ENCODE measurements around the gene WNT8B. TPM values are rescaled to one million over a fixed set of nuclear protein-coding genes. Genes with fewer than 3 reads are reported as not detected.

WNT8B gene
- total and polyA plus RNA-seq, 10 of the 15 experiments (the other 5 are each of a cell fraction or from before 2014, with no cell fraction given) = not detected

- TF ChIP-seq ZBTB4 (CRISPR knock-in tag; IDR thresholded peaks at IDR 0.05) (no peak), BACH1 (IDR thresholded peaks at IDR 0.05; ENCODE audit: borderline replicate concordance) (no peak)
These were observed 6.9 kb downstream of the WNT8B start (continued) for GRCh38 chr10:100469756-100470155.

- POLR2A ChIA-PET = no interaction called here
- H4K20me1 ChIP-seq (ENCODE audit: control insufficient read depth, insufficient read depth) = no peaks in the 10 kb centered on the region
- TF ChIP-seq SKIL (IDR thresholded peaks at IDR 0.05; ENCODE audit: low read depth, poor library complexity, severe bottlenecking) = no peak
- no peak for TF ChIP-seq JUNB (IDR thresholded peaks at IDR 0.05)
- TF ChIP-seq DPF2 (IDR thresholded peaks at IDR 0.05) = no peak
- TF ChIP-seq TCF12 (IDR thresholded peaks at IDR 0.05; ENCODE audit: low read depth, low read length) = no peak
- no peak for TF ChIP-seq RAD21 (IDR thresholded peaks at IDR 0.05; ENCODE audit: insufficient read depth, low read depth, low read length)
- DNase-seq (ENCODE audit: low read depth, low spot score) (no peak), ATAC-seq (no peak), FAIRE-seq (no peak)
- no peaks in the 10 kb centered on the region for H3K4me1 ChIP-seq (ENCODE audit: control insufficient read depth, insufficient read depth, low read length)
- no peak overlapping the region for H3K27ac ChIP-seq (ENCODE audit: control insufficient read depth, insufficient read depth)
- no TSS peak for BruUV-seq (replicated peaks)
- intact Hi-C loops (cut with micrococcal nuclease; ENCODE audit: unreplicated experiment) (no loop called here), in situ Hi-C loops (cut with MboI) (no loop called here)
- H3K9me3 ChIP-seq (replicated peaks; ENCODE audit: control insufficient read depth, insufficient read depth, low read length) = no peaks in the 10 kb centered on the region
- no peak overlapping the region for H3K4me3 ChIP-seq
- H3K79me2 ChIP-seq (ENCODE audit: control insufficient read depth, insufficient read depth, low read length) = no peaks in the 10 kb centered on the region
- CTCF ChIA-PET = interaction anchor here (0.6 to 2.5 kb wide), 2 partner anchors 12 to 92 kb away, joined by 4 to 13 read pairs; no protein-coding TSS in a partner anchor
- 65% methylated on average over 3 of the region's 3 CpGs for whole genome bisulfite sequencing (ENCODE audit: insufficient coverage, insufficient replicate concordance, low lambda C conversion rate, missing lambda C conversion rate)
- H3K36me3 ChIP-seq (ENCODE audit: control insufficient read depth in 2 of 2, insufficient read depth in 2 of 2, low read length in 1 of 2) = no peaks in the 10 kb centered on the region
- H3K27me3 ChIP-seq (replicated peaks in 1 of 2; ENCODE audit: control insufficient read depth in 2 of 2, insufficient read depth in 2 of 2, low read length in 1 of 2) = no peaks in the 10 kb centered on the region; a peak in 1 of 4 replicates
- no peak overlapping the region for H3K4me2 ChIP-seq (ENCODE audit: control insufficient read depth, insufficient read depth)
- RAD21 ChIA-PET (ENCODE audit: unreplicated experiment) = no interaction called here
- H2AFZ ChIP-seq (ENCODE audit: control insufficient read depth, low read depth, low read length) = no peak overlapping the region
- no peak overlapping the region for H3K9ac ChIP-seq (ENCODE audit: control insufficient read depth, insufficient read depth, low read length)
- SMC1A ChIA-PET (ENCODE audit: uncharacterized antibody, unreplicated experiment) = interaction anchor here (1.2 kb wide), 1 partner anchor 11 kb away, joined by 5 read pairs; no protein-coding TSS in a partner anchor
These were observed 7.6 kb downstream of the WNT8B start for GRCh38 chr10:100470367-100470766.

Measured in GM12878 (cell line).